22Rv1 (cell line): Measurements from ENCODE around the gene MAPKAPK3.

ENCODE experiments used
- CTCF ChIP-seq: fragments of 450-650 bp; IDR thresholded peaks from 2 replicates; pipeline ENCODE4 v1.5.1; 2017; ENCODE audit warnings: mild to moderate bottlenecking
- ZFX ChIP-seq: fragments of 450-650 bp; IDR thresholded peaks from 2 replicates; pipeline ENCODE4 v1.6.1; 2017; ENCODE audit warnings: antibody characterized with exemption, borderline replicate concordance

GRCh38 chr3:50626401-50626800 is 9.4 kb downstream of the MAPKAPK3 start:
- no peak for TF ChIP-seq CTCF
- TF ChIP-seq ZFX = no peak
